Fibroblast of lung (primary cell): ENCODE data around the gene ADGRL2.

Experiments used
- CTCF ChIP-seq, 2 donors: IDR thresholded peaks in 1 of 2; conservative IDR thresholded peaks in 1 of 2; 1 replicate in 1 of 2; 2 replicates in 1 of 2; pipeline ENCODE4 v1.5.1; 2011 to 2012; ENCODE audit warnings: low read length in 2 of 2, control low read depth in 1 of 2, inconsistent platforms in 1 of 2, low read depth in 1 of 2, mild to moderate bottlenecking in 1 of 2
- EZH2 ChIP-seq: IDR thresholded peaks from 2 replicates; pipeline ENCODE4 v1.5.1; 2012; ENCODE audit warnings: low read length, control low read depth, mild to moderate bottlenecking; ENCODE audit errors: missing control alignments

- TF ChIP-seq CTCF (conservative IDR thresholded peaks at IDR 0.05 in 1 of 2, IDR thresholded peaks at IDR 0.05 in 1 of 2; ENCODE audit: low read depth in 1 of 2, low read length in 2 of 2) (no peak), EZH2 (no peak)
Observed at GRCh38 chr1:81792184-81792583, 8.6 kb upstream of the ADGRL2 start.
